Activated CD8-positive, alpha-beta memory T cell treated with anti-CD3 and anti-CD28 coated beads for 24 hours (primary cell): ENCODE data around the gene PTPRM.
"Not testable (repeated sequence)": the region's sequence is repeated elsewhere in the genome, so short reads cannot be mapped to it uniquely, and the experiment has no call there.

Experiments
- DNase-seq: peaks from one replicate; pipeline ENCODE4 v3.0.0-alpha.2; 2020

PTPRM gene

GRCh38 chr18:7729868-7730267, 162.8 kb downstream of the PTPRM start:
- DNase-seq: no peak

GRCh38 chr18:7730682-7731081, 163.6 kb downstream of the PTPRM start:
- DNase-seq: no peak

GRCh38 chr18:7733642-7734041, 166.5 kb downstream of the PTPRM start:
- no peak for DNase-seq

- no peak for DNase-seq
Measured at GRCh38 chr18:7735196-7735595, 168.1 kb downstream of the PTPRM start.

GRCh38 chr18:7735626-7736175, 168.6 kb downstream of the PTPRM start:
- no peak for DNase-seq

- DNase-seq: not testable (repeated sequence)
Measured at GRCh38 chr18:7736526-7736925, 169.4 kb downstream of the PTPRM start.

- DNase-seq: no peak
Measured at GRCh38 chr18:7737550-7737949, 170.4 kb downstream of the PTPRM start.

GRCh38 chr18:7740821-7741220, 173.7 kb downstream of the PTPRM start:
- DNase-seq: no peak

GRCh38 chr18:7741640-7742039, 174.5 kb downstream of the PTPRM start:
- no peak for DNase-seq

- no peak for DNase-seq
Measured at GRCh38 chr18:7742224-7742623, 175.1 kb downstream of the PTPRM start.

GRCh38 chr18:7743256-7743655, 176.1 kb downstream of the PTPRM start:
- DNase-seq: no peak

- no peak for DNase-seq
Measured at GRCh38 chr18:7746106-7746505, 179.0 kb downstream of the PTPRM start.

- no peak for DNase-seq
Measured at GRCh38 chr18:7748251-7749007, 181.3 kb downstream of the PTPRM start.

- no peak for DNase-seq
Measured at GRCh38 chr18:7749008-7749405, 181.9 kb downstream of the PTPRM start.

- no peak for DNase-seq
Measured at GRCh38 chr18:7749510-7749981, 182.4 kb downstream of the PTPRM start.

GRCh38 chr18:7750095-7750663, 183.1 kb downstream of the PTPRM start:
- no peak for DNase-seq

- DNase-seq: no peak
Measured at GRCh38 chr18:7750966-7751365, 183.8 kb downstream of the PTPRM start.

GRCh38 chr18:7754258-7754657, 187.1 kb downstream of the PTPRM start:
- DNase-seq: no peak

GRCh38 chr18:7754725-7755181, 187.6 kb downstream of the PTPRM start:
- no peak for DNase-seq

GRCh38 chr18:7755753-7756475, 188.8 kb downstream of the PTPRM start:
- DNase-seq: no peak

- DNase-seq: no peak
Measured at GRCh38 chr18:7757175-7757574, 190.1 kb downstream of the PTPRM start.

- no peak for DNase-seq
Measured at GRCh38 chr18:7758764-7759163, 191.6 kb downstream of the PTPRM start.
